HG03175 (cell line): ENCODE data around the gene OGFRL1.
"Not testable (repeated sequence)": the region's sequence is repeated elsewhere in the genome, so short reads cannot be mapped to it uniquely, and the experiment has no call there.

Source experiments
- ATAC-seq: cut with Tn5 transposase; IDR thresholded peaks from one replicate; pipeline ENCODE4 v1.9.1; 2021; ENCODE audit warnings: mild to moderate bottlenecking, moderate library complexity; ENCODE audit not compliant: unreplicated experiment

OGFRL1 gene

GRCh38 chr6:71288228-71289038, at the start of gene OGFRL1:
TSS of gene OGFRL1 (plus strand) at chr6:71288811. CDS start at chr6:71288937, 126 bp downstream.
- ATAC-seq = peak; percentile 83

GRCh38 chr6:71239694-71240093, 48.9 kb upstream of the OGFRL1 start:
- no peak for ATAC-seq

GRCh38 chr6:71245265-71246049, 43.2 kb upstream of the OGFRL1 start:
- ATAC-seq = no peak

- no peak for ATAC-seq
Observed at GRCh38 chr6:71246596-71246995, 42.0 kb upstream of the OGFRL1 start.

GRCh38 chr6:71248306-71248765, 40.3 kb upstream of the OGFRL1 start:
- ATAC-seq = peak; percentile 92

- ATAC-seq = no peak
Observed at GRCh38 chr6:71248878-71249544, 39.6 kb upstream of the OGFRL1 start.

GRCh38 chr6:71250099-71250602, 38.5 kb upstream of the OGFRL1 start:
- no peak for ATAC-seq

GRCh38 chr6:71252410-71252809, 36.2 kb upstream of the OGFRL1 start:
- no peak for ATAC-seq

- ATAC-seq = no peak
Observed at GRCh38 chr6:71252960-71253359, 35.7 kb upstream of the OGFRL1 start.

- no peak for ATAC-seq
Observed at GRCh38 chr6:71254323-71254722, 34.3 kb upstream of the OGFRL1 start.

- no peak for ATAC-seq
Observed at GRCh38 chr6:71258078-71258866, 30.3 kb upstream of the OGFRL1 start.

- no peak for ATAC-seq
Observed at GRCh38 chr6:71259888-71260604, 28.6 kb upstream of the OGFRL1 start.

GRCh38 chr6:71262914-71263313, 25.7 kb upstream of the OGFRL1 start:
- no peak for ATAC-seq

GRCh38 chr6:71266392-71266791, 22.2 kb upstream of the OGFRL1 start:
- not testable (repeated sequence) for ATAC-seq

GRCh38 chr6:71268735-71269437, 19.7 kb upstream of the OGFRL1 start:
- no peak for ATAC-seq

GRCh38 chr6:71277926-71278600, 10.5 kb upstream of the OGFRL1 start:
- ATAC-seq = no peak

- ATAC-seq = no peak
Observed at GRCh38 chr6:71279321-71279720, 9.3 kb upstream of the OGFRL1 start.

- no peak for ATAC-seq
Observed at GRCh38 chr6:71279740-71280139, 8.9 kb upstream of the OGFRL1 start.

GRCh38 chr6:71280701-71281100, 7.9 kb upstream of the OGFRL1 start:
- ATAC-seq = no peak
